Trophoblast cell (in vitro differentiated cells and primary cell): ENCODE measurements around the gene KPNA4. TPM values are rescaled to one million over a fixed set of nuclear protein-coding genes. Genes with fewer than 3 reads are reported as not detected.

Experiments used
- DNase-seq, 2 donors: peaks; one replicate each; pipeline ENCODE4 v3.0.0-alpha.2; 2016
- H2AFZ ChIP-seq: 2 replicates; pipeline ENCODE4 v1.6.1; 2013; ENCODE audit warnings: low read length, moderate library complexity, mild to moderate bottlenecking; ENCODE audit not compliant: insufficient read depth, poor library complexity
- H2AK5ac ChIP-seq: 2 replicates; pipeline ENCODE4 v1.6.1; 2013; ENCODE audit warnings: mild to moderate bottlenecking, low read length
- H2BK120ac ChIP-seq: 2 replicates; pipeline ENCODE4 v1.6.1; 2013; ENCODE audit warnings: low read length, mild to moderate bottlenecking, moderate library complexity; ENCODE audit not compliant: insufficient read depth, poor library complexity
- H2BK12ac ChIP-seq: 2 replicates; pipeline ENCODE4 v1.6.1; 2013; ENCODE audit warnings: mild to moderate bottlenecking, low read length, moderate library complexity
- H2BK5ac ChIP-seq: 2 replicates; pipeline ENCODE4 v1.6.1; 2013; ENCODE audit warnings: low read length, low read depth, moderate library complexity, mild to moderate bottlenecking; ENCODE audit not compliant: poor library complexity
- H3K14ac ChIP-seq: 2 replicates; pipeline ENCODE4 v1.6.1; 2013; ENCODE audit warnings: mild to moderate bottlenecking, low read length
- H3K18ac ChIP-seq: 2 replicates; pipeline ENCODE4 v1.6.1; 2013; ENCODE audit warnings: mild to moderate bottlenecking, low read length
- H3K23ac ChIP-seq: 2 replicates; pipeline ENCODE4 v1.6.1; 2013; ENCODE audit warnings: low read length
- H3K27ac ChIP-seq: 2 replicates; pipeline ENCODE4 v1.5.1; 2013; ENCODE audit warnings: low read depth, mild to moderate bottlenecking, inconsistent platforms, low read length, moderate library complexity
- H3K27me3 ChIP-seq: 2 replicates; pipeline ENCODE4 v1.6.1; 2013; ENCODE audit warnings: inconsistent platforms, mild to moderate bottlenecking, low read length, moderate library complexity; ENCODE audit not compliant: insufficient read depth
- H3K36me3 ChIP-seq, 2 experiments: 1 replicate in 1 of 2; 2 replicates in 1 of 2; pipeline ENCODE4 v1.6.1; 2013; ENCODE audit warnings: low read length in 2 of 2, mild to moderate bottlenecking in 2 of 2, moderate library complexity in 1 of 2; ENCODE audit not compliant: insufficient read depth in 2 of 2, control insufficient read depth in 1 of 2
- H3K4ac ChIP-seq: 2 replicates; pipeline ENCODE4 v1.6.1; 2013; ENCODE audit warnings: low read depth, mild to moderate bottlenecking, low read length, moderate library complexity
- H3K4me1 ChIP-seq, 2 experiments: 1 replicate in 1 of 2; 2 replicates in 1 of 2; pipeline ENCODE4 v1.6.1; 2013; ENCODE audit warnings: low read length in 2 of 2, mild to moderate bottlenecking in 2 of 2, moderate library complexity in 1 of 2; ENCODE audit not compliant: insufficient read depth in 2 of 2, control insufficient read depth in 1 of 2
- H3K4me2 ChIP-seq: 2 replicates; pipeline ENCODE4 v1.6.1; 2013; ENCODE audit warnings: inconsistent platforms, mild to moderate bottlenecking, low read length, moderate library complexity
- H3K4me3 ChIP-seq: 2 replicates; pipeline ENCODE4 v1.5.1; 2013; ENCODE audit warnings: mild to moderate bottlenecking, low read depth, low read length, inconsistent platforms
- H3K79me1 ChIP-seq: one replicate; pipeline ENCODE4 v1.6.1; 2013; ENCODE audit warnings: low read length
- H3K79me2 ChIP-seq: 2 replicates; pipeline ENCODE4 v1.6.1; 2013; ENCODE audit warnings: low read length, mild to moderate bottlenecking; ENCODE audit not compliant: control insufficient read depth, insufficient read depth, poor library complexity
- H3K9ac ChIP-seq: 2 replicates; pipeline ENCODE4 v1.6.1; 2013; ENCODE audit warnings: mild to moderate bottlenecking, low read length
- H3K9me3 ChIP-seq: 2 replicates; pipeline ENCODE4 v1.6.1; 2013; ENCODE audit warnings: low read depth, mild to moderate bottlenecking, control low read depth, inconsistent platforms, low read length; ENCODE audit not compliant: insufficient read depth
- H4K12ac ChIP-seq: 2 replicates; pipeline ENCODE4 v1.6.1; 2013; ENCODE audit warnings: low read depth, mild to moderate bottlenecking, low read length, moderate library complexity
- H4K8ac ChIP-seq: 2 replicates; pipeline ENCODE4 v1.6.1; 2013; ENCODE audit warnings: low read depth, mild to moderate bottlenecking, low read length, moderate library complexity
- H4K91ac ChIP-seq: one replicate; pipeline ENCODE4 v1.6.1; 2013; ENCODE audit warnings: low read depth, mild to moderate bottlenecking, low read length, moderate library complexity
- WGBS: extraction: QIAGEN DNeasy Blood & Tissue Kit; methylation state at CpG from one replicate; pipeline ENCODE4 v1.1.7; 2013; ENCODE audit warnings: missing lambda C conversion rate; ENCODE audit not compliant: insufficient read length, insufficient coverage; ENCODE audit errors: extremely low coverage; 5-methylcytosine and 5-hydroxymethylcytosine counted together
- polyA plus RNA-seq: library from polyadenylated mRNA; stranded (reverse); fragments of 200-250 nt; gene quantifications from 2 replicates; pipeline ENCODE4 v1.2.3, GENCODE V29; 2013

Gene KPNA4
- polyA plus RNA-seq, result 21.2 and 23.1 TPM in 2 replicates

GRCh38 chr3:160565442-160566403 lies at the start of gene KPNA4:
TSS of gene KPNA4 (minus strand) at chr3:160565571. CDS start at chr3:160565282, 289 bp downstream.
- H3K27me3 ChIP-seq, result no peaks in the 10 kb centered on the region
- peaks cover 5% of the 10 kb centered on the region in 2 experiments for H3K36me3 ChIP-seq
- peaks cover 11% of the 10 kb centered on the region for H3K79me1 ChIP-seq
- H3K4me1 ChIP-seq, result no peaks in the 10 kb centered on the region
- no peak within 1 kb of the TSS for H2BK12ac ChIP-seq
- H3K27ac ChIP-seq, result peak within 1 kb of the TSS; percentile 97
- peak within 1 kb of the TSS; percentile 75 for H2BK5ac ChIP-seq
- H4K91ac ChIP-seq, result peak within 1 kb of the TSS; percentile 78
- H3K14ac ChIP-seq, result peak within 1 kb of the TSS; percentile 80
- H3K4me3 ChIP-seq, result peak within 1 kb of the TSS; percentile 79
- peaks cover 9% of the 10 kb centered on the region for H3K79me2 ChIP-seq
- peak within 1 kb of the TSS; percentile 93 for H3K4me2 ChIP-seq
- peak within 1 kb of the TSS; percentile 85 for H3K9ac ChIP-seq
- H4K8ac ChIP-seq, result peak within 1 kb of the TSS; percentile 87
- no peak within 1 kb of the TSS for H3K23ac ChIP-seq
- no peak within 1 kb of the TSS for H2AK5ac ChIP-seq
- peak; percentile 96 to 98 for DNase-seq
- peak within 1 kb of the TSS; percentile 63 for H2AFZ ChIP-seq
- H2BK120ac ChIP-seq, result peak within 1 kb of the TSS; percentile 38
- peak within 1 kb of the TSS; percentile 60 for H4K12ac ChIP-seq
- no CpG with 5 or more reads among the region's 71 CpGs for WGBS
- H3K4ac ChIP-seq, result peak within 1 kb of the TSS; percentile 93
- peak within 1 kb of the TSS; percentile 54 for H3K18ac ChIP-seq
- peaks cover 3% of the 10 kb centered on the region for H3K9me3 ChIP-seq

- H4K12ac ChIP-seq, result no peak overlapping the region
- no peak overlapping the region for H3K4ac ChIP-seq
- no peaks in the 10 kb centered on the region for H3K36me3 ChIP-seq
- no peak overlapping the region for H3K4me2 ChIP-seq
- no peak overlapping the region for H3K23ac ChIP-seq
- H2BK120ac ChIP-seq, result no peak overlapping the region
- H3K4me3 ChIP-seq, result no peak overlapping the region
- H2BK12ac ChIP-seq, result no peak overlapping the region
- H2AFZ ChIP-seq, result no peak overlapping the region
- no peaks in the 10 kb centered on the region for H3K27me3 ChIP-seq
- no peak overlapping the region for H4K8ac ChIP-seq
- no peak overlapping the region for H3K27ac ChIP-seq
- H2BK5ac ChIP-seq, result no peak overlapping the region
- H3K9ac ChIP-seq, result no peak overlapping the region
- no peaks in the 10 kb centered on the region for H3K79me2 ChIP-seq
- H2AK5ac ChIP-seq, result no peak overlapping the region
- no peak for DNase-seq
- H3K79me1 ChIP-seq, result no peaks in the 10 kb centered on the region
- no peak overlapping the region for H3K14ac ChIP-seq
- WGBS, result no CpG with 5 or more reads among the region's 1 CpG
- H3K18ac ChIP-seq, result no peak overlapping the region
- H4K91ac ChIP-seq, result no peak overlapping the region
- peaks cover 0 to 2% of the 10 kb centered on the region in 2 experiments for H3K4me1 ChIP-seq
- H3K9me3 ChIP-seq, result no peaks in the 10 kb centered on the region
Measured at GRCh38 chr3:160613661-160614060, 48.3 kb upstream of the KPNA4 start.

- Histone ChIP-seq H3K9ac (no peak overlapping the region), H3K79me1 (no peaks in the 10 kb centered on the region), H3K23ac (no peak overlapping the region), H3K14ac (no peak overlapping the region), H3K27me3 (no peaks in the 10 kb centered on the region), H4K91ac (no peak overlapping the region), H3K79me2 (no peaks in the 10 kb centered on the region), H4K12ac (no peak overlapping the region), H2BK5ac (no peak overlapping the region), H3K27ac (no peak overlapping the region), H3K4me1 (peaks cover 0 to 2% of the 10 kb centered on the region in 2 experiments), H3K4ac (no peak overlapping the region), H3K4me3 (no peak overlapping the region), H3K36me3 (no peaks in the 10 kb centered on the region), H2BK120ac (no peak overlapping the region), H2AFZ (no peak overlapping the region), H3K9me3 (no peaks in the 10 kb centered on the region), H3K4me2 (no peak overlapping the region), H2AK5ac (no peak overlapping the region), H2BK12ac (no peak overlapping the region), H3K18ac (no peak overlapping the region), H4K8ac (no peak overlapping the region)
- no peak for DNase-seq
- no CpG with 5 or more reads among the region's 3 CpGs for WGBS
Measured at GRCh38 chr3:160612386-160613075, 47.2 kb upstream of the KPNA4 start.

DNA sequence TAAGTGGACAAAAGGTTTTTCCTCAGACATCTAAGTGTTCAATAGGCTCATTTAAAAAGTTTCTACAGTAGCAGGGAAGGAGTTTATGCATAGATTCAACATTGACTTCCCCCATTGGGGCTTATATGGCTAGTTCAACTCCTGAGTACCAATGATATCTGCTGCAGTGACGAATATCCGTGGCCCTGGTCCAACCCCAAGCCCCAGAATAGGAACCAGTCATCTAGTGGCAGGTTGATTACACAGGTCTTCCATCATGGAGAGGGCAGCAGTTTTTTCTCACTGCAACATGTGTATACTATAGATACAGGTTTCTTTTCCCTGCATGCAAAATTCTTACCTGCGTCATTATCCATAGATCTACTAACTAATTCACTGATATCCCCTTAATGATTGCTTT lies 45.8 kb upstream of the KPNA4 start:
- Histone ChIP-seq H3K27me3 (no peaks in the 10 kb centered on the region), H3K4me3 (no peak overlapping the region), H3K79me2 (no peaks in the 10 kb centered on the region), H3K27ac (no peak overlapping the region), H3K4ac (no peak overlapping the region), H2BK12ac (no peak overlapping the region), H4K8ac (no peak overlapping the region), H3K18ac (no peak overlapping the region), H2AFZ (no peak overlapping the region), H3K23ac (no peak overlapping the region), H4K12ac (no peak overlapping the region), H2BK5ac (no peak overlapping the region), H3K79me1 (no peaks in the 10 kb centered on the region), H2AK5ac (no peak overlapping the region), H4K91ac (no peak overlapping the region), H3K9me3 (no peaks in the 10 kb centered on the region), H3K4me1 (no peaks in the 10 kb centered on the region), H2BK120ac (no peak overlapping the region), H3K4me2 (no peak overlapping the region), H3K36me3 (no peaks in the 10 kb centered on the region), H3K14ac (no peak overlapping the region), H3K9ac (no peak overlapping the region)
- no CpG with 5 or more reads among the region's 3 CpGs for WGBS
- no peak for DNase-seq
